Loucy (cell line): Measurements from ENCODE around the gene C1orf167.

ENCODE experiments used
- H2AFZ ChIP-seq: fragments of 200-600 bp; sonication (generic); 2 replicates; pipeline ENCODE4 v1.6.0; 2016; ENCODE audit warnings: antibody characterized with exemption, mild to moderate bottlenecking, low read length, moderate library complexity
- H3F3A ChIP-seq: fragments of 200-600 bp; 2 replicates; pipeline ENCODE4 v1.6.0; 2016; ENCODE audit warnings: antibody characterized with exemption, low read depth, mild to moderate bottlenecking
- H3K27me3 ChIP-seq: fragments of 200-600 bp; sonication (generic); 2 replicates; pipeline ENCODE4 v1.6.1; 2014; ENCODE audit warnings: low read length, mild to moderate bottlenecking; ENCODE audit not compliant: insufficient read depth, poor library complexity, severe bottlenecking
- H3K36me3 ChIP-seq: fragments of 200-600 bp; sonication (generic); 2 replicates; pipeline ENCODE4 v1.6.1; 2016; ENCODE audit warnings: low read length; ENCODE audit not compliant: insufficient read depth
- H3K4me1 ChIP-seq: fragments of 200-600 bp; sonication (generic); 2 replicates; pipeline ENCODE4 v1.5.1; 2014; ENCODE audit warnings: low read length, mild to moderate bottlenecking; ENCODE audit not compliant: insufficient read depth, poor library complexity, severe bottlenecking
- H3K4me2 ChIP-seq: fragments of 200-600 bp; sonication (generic); 2 replicates; pipeline ENCODE4 v1.6.0; 2014; ENCODE audit warnings: antibody characterized with exemption, low read length, low read depth, mild to moderate bottlenecking; ENCODE audit not compliant: poor library complexity, severe bottlenecking
- H3K4me3 ChIP-seq: fragments of 200-600 bp; sonication (generic); 2 replicates; pipeline ENCODE4 v1.5.1; 2014; ENCODE audit warnings: low read length, mild to moderate bottlenecking, mixed read lengths; ENCODE audit not compliant: poor library complexity, severe bottlenecking
- H3K79me2 ChIP-seq: fragments of 200-600 bp; sonication (generic); 2 replicates; pipeline ENCODE4 v1.6.1; 2014; ENCODE audit warnings: low read length; ENCODE audit not compliant: insufficient read depth
- H3K9ac ChIP-seq: fragments of 200-600 bp; sonication (generic); 2 replicates; pipeline ENCODE4 v1.6.0; 2014; ENCODE audit warnings: mild to moderate bottlenecking, low read depth, low read length, moderate library complexity; ENCODE audit not compliant: poor library complexity, severe bottlenecking
- H3K9me2 ChIP-seq: fragments of 200-600 bp; sonication (generic); replicated peaks from 2 replicates; pipeline ENCODE4 v1.6.1; 2016; ENCODE audit warnings: low read depth, low read length, mixed read lengths
- H3K9me3 ChIP-seq: fragments of 200-600 bp; sonication (generic); 2 replicates; pipeline ENCODE4 v1.6.1; 2014; ENCODE audit warnings: mild to moderate bottlenecking, antibody characterized with exemption, low read length, low read depth; ENCODE audit not compliant: insufficient read depth
- H4K20me1 ChIP-seq: fragments of 200-600 bp; sonication (generic); 2 replicates; pipeline ENCODE4 v1.6.0; 2014; ENCODE audit warnings: antibody characterized with exemption, low read length, mild to moderate bottlenecking; ENCODE audit not compliant: insufficient read depth, poor library complexity, severe bottlenecking
- CTCF ChIP-seq: fragments of 200-600 bp; sonication (generic); conservative IDR thresholded peaks from 2 replicates; pipeline ENCODE4 v1.5.1; 2014; ENCODE audit warnings: mild to moderate bottlenecking, antibody characterized with exemption, low read length
- EZH2phosphoT487 ChIP-seq: fragments of 200-600 bp; IDR thresholded peaks from 2 replicates; pipeline ENCODE4 v1.6.1; 2018; ENCODE audit warnings: antibody characterized with exemption, mild to moderate bottlenecking, moderate library complexity, borderline replicate concordance

Gene C1orf167

GRCh38 chr1:11768821-11769220, 6.8 kb downstream of the C1orf167 start:
- H3K9me2 ChIP-seq, result no peaks in the 10 kb centered on the region
- no peaks in the 10 kb centered on the region for H4K20me1 ChIP-seq
- no peak overlapping the region for H3K4me3 ChIP-seq
- no peak overlapping the region; the same call in 1 of the 2 replicates for H2AFZ ChIP-seq
- no peaks in the 10 kb centered on the region for H3K36me3 ChIP-seq
- H3K9me3 ChIP-seq, result no peaks in the 10 kb centered on the region
- H3K4me2 ChIP-seq, result no peak overlapping the region
- no peaks in the 10 kb centered on the region for H3K4me1 ChIP-seq
- H3K9ac ChIP-seq, result no peak overlapping the region
- H3K27me3 ChIP-seq, result no peaks in the 10 kb centered on the region
- H3K79me2 ChIP-seq, result no peaks in the 10 kb centered on the region
- no peaks in the 10 kb centered on the region for H3F3A ChIP-seq
- TF ChIP-seq EZH2phosphoT487 (no peak), CTCF (no peak)

GRCh38 chr1:11769274-11769673, 7.3 kb downstream of the C1orf167 start:
- no peak overlapping the region; the same call in 1 of the 2 replicates for H2AFZ ChIP-seq
- no peaks in the 10 kb centered on the region for H3K9me2 ChIP-seq
- no peak overlapping the region for H3K4me2 ChIP-seq
- no peak overlapping the region for H3K4me3 ChIP-seq
- no peaks in the 10 kb centered on the region for H4K20me1 ChIP-seq
- H3K4me1 ChIP-seq, result no peaks in the 10 kb centered on the region
- H3K36me3 ChIP-seq, result no peaks in the 10 kb centered on the region
- no peaks in the 10 kb centered on the region for H3K27me3 ChIP-seq
- H3K79me2 ChIP-seq, result no peaks in the 10 kb centered on the region
- no peaks in the 10 kb centered on the region for H3F3A ChIP-seq
- no peak overlapping the region for H3K9ac ChIP-seq
- TF ChIP-seq EZH2phosphoT487 (no peak), CTCF (no peak)
- H3K9me3 ChIP-seq, result no peaks in the 10 kb centered on the region

GRCh38 chr1:11770011-11770410, 8.0 kb downstream of the C1orf167 start:
- Histone ChIP-seq H3K36me3 (no peaks in the 10 kb centered on the region), H3K27me3 (no peaks in the 10 kb centered on the region), H4K20me1 (no peaks in the 10 kb centered on the region), H3K4me3 (no peak overlapping the region), H3K9ac (no peak overlapping the region), H3K4me2 (no peak overlapping the region), H3K9me3 (no peaks in the 10 kb centered on the region), H3K9me2 (no peaks in the 10 kb centered on the region), H2AFZ (no peak overlapping the region), H3K79me2 (no peaks in the 10 kb centered on the region), H3K4me1 (no peaks in the 10 kb centered on the region), H3F3A (no peaks in the 10 kb centered on the region)
- TF ChIP-seq EZH2phosphoT487, result no peak
- TF ChIP-seq CTCF, result no peak
